T47D (cell line): ENCODE results near the gene PSMB7.

Experiments
- DNase-seq, 2 experiments: peaks; one replicate each; pipeline versions ENCODE4 v3.0.0 to v3.0.0-alpha.2; 2011 to 2012; ENCODE audit warnings: low read depth in 1 of 2, low spot score in 1 of 2
- JUND ChIP-seq: IDR thresholded peaks from 2 replicates; pipeline ENCODE4 v1.6.1; 2012; ENCODE audit warnings: low read depth
- in situ Hi-C: cut with HindIII; loops from 2 replicates; pipeline ENCODE4 v1.10.0; 2016; ENCODE audit warnings: low sequenced_read_pairs, low pct_unique_long_range_greater_than_20kb

The PSMB7 gene

DNA sequence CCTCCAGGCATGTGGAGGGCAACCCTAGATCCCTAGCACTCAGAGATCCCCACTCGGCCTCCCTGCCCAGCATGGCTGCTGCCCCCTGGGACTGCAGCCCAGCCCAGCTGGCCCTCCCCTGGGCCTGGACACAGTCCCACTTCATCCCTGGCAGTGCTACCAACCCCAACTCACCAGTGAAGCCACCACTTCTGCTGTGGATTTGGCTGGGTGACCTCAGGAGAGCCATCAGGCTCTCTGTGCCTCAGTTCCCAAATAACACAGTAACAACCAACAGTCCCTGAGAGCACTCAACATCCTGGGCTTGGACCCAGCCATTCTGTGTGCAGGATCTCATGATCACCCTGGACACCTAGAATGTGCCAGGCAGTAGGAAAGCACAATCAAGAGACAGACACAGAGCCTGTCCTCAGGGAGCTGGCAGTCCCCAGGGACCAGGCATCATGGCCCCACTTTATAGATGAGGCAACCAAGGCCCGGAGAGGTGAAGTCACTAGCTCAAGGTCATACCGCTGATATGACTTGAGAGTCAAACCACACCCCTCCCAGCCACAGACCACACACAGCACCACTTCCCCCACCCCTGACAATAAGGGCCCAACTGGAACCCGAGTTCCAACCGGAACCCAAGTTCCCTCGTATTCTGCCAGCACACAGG is 4.7 kb upstream of the PSMB7 start:
- no peak for DNase-seq
- no peak for TF ChIP-seq JUND
- in situ Hi-C loops = no loop called here

DNA sequence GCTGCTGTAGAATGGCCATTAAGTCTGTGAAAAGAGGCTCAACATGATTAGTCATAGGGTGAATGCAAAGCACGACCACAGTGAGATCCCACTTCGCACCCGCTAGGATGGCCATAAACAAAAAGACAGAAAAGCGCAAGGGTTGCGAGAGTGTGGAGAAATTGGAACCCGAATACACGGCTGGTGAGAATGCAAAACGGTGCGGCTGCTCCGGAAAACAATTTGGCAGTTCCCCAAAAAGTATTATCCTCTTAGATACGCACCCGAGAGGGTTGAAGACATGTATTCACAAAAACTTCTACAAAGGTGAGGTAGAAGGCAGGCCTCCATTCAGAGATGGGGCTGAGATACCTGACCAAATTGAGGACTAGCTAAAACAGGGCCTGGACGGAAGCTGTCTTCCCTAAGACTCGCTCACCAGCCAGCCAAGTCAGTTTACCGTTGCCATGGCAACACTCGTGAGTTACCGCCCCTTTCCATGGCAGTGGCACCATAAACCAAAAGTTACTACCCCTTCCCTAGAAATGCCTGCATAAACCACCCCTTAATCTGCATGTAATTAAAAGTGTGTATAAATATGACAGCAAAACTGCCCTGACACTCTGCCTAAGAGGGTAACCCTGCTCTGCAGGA is 726 bp upstream of the PSMB7 start:
- peak in 1 of 2 experiments; percentile 29 for DNase-seq
- TF ChIP-seq JUND = no peak
- in situ Hi-C loops = no loop called here

DNA sequence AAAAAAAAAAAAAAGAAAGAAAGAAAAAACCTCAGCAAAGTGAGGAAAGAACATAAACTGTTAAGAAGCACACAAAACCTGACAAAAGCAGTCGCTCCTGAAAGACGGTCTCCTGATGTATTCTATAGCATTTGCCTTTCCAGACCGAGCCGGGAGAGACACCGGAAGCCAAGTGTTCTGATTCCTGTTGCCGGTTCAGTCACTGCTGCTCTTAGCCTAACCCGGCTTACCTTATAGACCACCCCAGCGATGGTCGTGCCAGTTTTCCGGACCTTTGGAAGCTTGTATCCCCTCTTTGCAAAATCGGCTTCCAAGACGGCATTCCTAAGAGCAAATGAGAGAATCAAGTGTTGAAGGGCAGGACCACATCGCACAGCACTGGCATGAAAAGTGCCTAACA is 630 bp downstream of the PSMB7 start:
- no peak for DNase-seq
- in situ Hi-C loops = no loop called here
- no peak for TF ChIP-seq JUND

DNA sequence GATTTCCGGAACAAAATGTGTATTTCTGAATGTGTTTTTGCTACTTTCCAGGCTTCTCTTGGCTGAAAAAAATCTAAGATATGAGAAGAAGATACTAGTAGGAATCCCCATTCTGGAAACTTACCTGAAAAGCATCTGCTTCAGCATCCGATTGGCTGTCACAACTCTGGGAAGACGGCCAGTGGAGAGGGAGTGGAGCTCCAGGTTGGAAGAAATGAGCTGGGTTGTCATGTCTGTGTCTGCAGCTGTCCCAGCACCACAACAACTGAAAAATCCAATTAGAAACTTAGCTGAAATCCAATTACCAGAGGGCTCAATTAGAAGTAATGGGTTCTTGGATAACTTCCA is 3.0 kb downstream of the PSMB7 start:
- in situ Hi-C loops = no loop called here
- TF ChIP-seq JUND = no peak
- no peak for DNase-seq

DNA sequence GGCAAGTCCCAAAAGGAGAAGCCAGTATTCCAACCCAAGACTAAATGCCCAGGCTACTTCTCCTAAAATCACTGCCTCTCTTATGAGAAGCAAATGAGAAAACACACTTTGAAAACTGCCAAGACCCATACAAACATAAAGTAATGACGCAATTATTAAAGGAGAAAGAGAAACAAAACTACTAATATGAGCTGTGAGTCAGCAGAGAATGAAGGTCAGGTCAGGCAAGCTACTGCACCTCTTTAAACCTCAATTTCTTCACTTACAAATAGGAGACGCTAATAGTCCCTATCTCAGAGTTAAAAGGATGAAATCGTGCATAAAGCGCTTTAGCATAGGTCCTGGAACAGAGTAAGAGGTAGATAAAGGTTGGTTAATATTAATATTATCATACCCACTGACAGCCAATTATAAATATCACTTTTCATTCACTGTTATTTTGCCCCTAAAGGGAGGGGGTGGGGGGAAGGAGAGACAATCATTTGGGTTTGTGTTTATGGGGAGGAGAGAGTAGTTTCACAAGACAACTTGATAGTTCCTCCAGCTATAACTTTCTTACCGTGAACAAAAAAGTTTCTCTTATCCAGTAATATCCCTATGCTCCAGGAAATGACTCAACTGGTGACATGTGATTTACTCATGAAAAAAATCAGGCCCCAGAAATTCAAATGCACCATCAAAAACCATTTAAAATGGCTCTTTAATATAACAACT is 3.6 kb downstream of the PSMB7 start:
- TF ChIP-seq JUND = no peak
- no peak for DNase-seq
- in situ Hi-C loops = no loop called here

DNA sequence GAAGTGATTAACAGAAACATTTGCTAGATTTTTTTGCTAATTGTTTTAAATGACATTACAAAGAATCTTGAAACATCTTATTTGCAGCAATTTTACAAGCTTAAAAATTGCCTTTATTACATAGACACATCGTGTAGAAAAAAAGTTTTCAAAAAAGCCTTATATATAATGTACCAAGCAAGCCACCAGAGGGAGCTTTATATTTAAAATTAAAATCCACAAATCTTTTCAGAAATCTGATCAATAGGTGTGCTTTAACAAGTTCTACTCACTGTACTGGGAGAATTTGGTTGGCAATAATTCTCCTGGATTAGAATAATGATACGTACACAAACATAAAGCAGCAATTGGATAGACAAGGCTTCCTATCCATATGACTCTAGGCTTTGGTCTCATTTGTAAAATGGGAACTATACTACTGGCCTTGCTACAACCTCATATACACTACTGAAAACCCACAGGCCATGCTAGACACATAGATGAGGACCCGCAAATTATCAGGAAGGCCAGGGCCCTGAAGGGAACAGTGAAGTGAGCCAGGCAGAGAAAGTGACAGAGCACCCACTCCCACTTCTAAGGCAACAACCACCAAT is 4.8 kb downstream of the PSMB7 start:
- TF ChIP-seq JUND = no peak
- DNase-seq = no peak
- in situ Hi-C loops = no loop called here

DNA sequence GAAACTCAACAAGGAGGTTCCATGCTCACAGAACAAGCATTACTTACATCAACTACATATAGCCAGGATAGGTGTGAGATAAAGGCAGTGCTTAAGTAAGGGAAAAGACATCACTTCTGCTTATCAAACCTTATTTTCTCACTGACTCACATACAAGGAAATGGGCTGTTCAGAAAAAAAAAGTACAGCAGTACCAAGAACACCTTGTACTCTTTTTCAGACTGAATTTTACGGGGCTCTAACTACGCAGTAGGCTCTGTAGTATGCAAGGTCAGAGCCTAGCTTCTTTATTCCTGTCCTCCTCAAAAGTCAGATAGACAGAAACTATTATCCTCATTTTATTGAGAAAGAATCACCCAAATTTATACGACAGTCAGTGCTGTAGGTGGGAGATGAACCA is 5.8 kb downstream of the PSMB7 start:
- TF ChIP-seq JUND = no peak
- in situ Hi-C loops = no loop called here
- no peak for DNase-seq

DNA sequence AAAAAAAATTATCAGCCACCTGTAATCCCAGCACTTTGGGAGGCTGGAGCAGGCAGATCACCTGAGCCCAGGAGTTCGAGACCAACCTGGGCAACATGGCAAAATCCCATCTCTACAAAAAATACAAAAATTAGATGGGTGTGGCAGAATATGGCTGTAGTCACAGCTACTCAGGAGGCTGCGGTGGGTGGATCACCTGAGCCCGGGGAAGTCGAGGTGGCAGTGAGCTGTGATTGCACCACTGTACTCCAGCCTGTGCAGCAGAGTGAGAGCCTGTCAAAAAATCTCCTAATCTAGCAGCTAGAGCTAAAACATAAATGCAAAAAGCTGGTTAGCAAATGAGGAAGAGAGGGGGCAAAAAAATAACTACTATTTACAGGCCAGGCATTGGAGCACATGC is 12.0 kb downstream of the PSMB7 start:
- in situ Hi-C loops = no loop called here
- DNase-seq = no peak
- TF ChIP-seq JUND = no peak

DNA sequence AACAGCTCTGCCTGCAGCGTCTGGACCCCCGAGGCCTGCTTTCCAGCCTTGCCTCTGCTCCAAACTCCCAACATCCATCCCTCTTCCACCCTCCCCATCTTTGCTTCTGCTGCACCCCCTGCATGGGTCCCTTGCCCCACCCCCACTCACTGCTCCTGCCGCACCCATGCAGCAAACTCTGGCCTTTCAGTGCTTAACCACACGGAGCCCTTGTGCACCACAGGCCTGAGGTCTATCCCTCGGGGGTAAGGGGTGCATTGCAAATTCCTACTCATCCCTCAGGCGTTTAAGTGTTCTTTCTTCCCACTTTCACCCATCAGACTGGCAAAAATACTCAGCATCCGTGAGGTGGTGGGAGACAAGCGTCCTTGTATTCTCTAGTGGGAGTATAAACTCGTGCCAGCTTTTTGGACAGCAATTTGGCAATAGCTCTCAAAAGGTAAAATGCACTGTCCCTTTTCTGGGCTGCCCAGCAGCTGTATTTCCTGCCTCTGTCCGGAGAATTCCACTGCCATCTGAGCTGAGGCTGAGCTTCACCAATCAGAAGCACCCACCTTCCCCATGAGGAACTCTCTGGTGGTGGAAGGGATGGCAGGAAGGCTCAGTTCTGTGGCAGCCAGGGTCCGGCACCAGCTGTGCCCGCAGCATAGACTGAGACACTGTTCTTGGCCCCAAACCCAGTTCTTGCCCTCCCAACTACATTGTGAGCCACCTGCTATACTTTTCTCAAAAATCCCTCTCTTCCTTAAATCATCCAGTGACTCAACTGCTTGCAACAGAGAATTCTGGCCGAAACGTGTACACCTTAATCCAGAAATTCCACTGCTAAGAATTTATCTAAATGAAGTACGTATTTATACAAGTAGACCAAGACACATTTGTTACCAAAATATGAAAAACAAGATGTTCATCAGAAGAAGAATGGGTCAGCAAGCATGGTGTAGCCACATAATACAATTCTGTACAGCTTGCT is 15.0 kb downstream of the PSMB7 start:
- in situ Hi-C loops = no loop called here
- no peak for TF ChIP-seq JUND
- DNase-seq = no peak

DNA sequence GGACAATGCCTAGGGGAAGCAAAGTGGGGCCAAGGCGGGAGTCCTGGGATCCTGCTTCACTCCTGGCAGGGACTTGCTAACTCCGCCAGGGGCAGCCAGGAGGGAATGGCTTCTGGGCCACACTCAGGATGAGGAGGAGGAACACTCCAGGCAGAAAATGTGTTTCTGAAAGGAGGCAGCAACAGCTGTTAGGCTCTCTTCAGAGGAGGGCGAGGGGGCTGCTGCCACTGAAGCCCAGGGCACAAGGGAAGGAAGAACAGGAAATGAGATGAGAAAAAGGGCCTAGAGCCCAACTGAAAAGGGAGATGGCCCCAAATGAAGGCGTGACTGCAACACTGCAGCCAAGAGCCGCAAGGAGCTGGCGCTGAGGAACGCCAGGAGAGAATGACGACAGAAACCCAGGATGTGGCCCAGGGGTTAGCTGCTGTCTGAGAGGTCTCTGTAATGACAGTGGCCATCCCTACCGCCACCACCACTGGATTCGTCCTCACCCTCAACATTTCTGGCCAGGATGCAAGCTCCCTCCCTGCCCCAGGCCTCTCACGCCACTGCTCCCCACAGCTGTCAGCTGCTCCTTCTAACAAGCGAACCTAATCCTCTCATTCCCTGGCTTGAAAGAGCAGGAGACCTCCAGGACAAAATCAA is 15.8 kb downstream of the PSMB7 start:
- in situ Hi-C loops = no loop called here
- DNase-seq = no peak
- TF ChIP-seq JUND = no peak

DNA sequence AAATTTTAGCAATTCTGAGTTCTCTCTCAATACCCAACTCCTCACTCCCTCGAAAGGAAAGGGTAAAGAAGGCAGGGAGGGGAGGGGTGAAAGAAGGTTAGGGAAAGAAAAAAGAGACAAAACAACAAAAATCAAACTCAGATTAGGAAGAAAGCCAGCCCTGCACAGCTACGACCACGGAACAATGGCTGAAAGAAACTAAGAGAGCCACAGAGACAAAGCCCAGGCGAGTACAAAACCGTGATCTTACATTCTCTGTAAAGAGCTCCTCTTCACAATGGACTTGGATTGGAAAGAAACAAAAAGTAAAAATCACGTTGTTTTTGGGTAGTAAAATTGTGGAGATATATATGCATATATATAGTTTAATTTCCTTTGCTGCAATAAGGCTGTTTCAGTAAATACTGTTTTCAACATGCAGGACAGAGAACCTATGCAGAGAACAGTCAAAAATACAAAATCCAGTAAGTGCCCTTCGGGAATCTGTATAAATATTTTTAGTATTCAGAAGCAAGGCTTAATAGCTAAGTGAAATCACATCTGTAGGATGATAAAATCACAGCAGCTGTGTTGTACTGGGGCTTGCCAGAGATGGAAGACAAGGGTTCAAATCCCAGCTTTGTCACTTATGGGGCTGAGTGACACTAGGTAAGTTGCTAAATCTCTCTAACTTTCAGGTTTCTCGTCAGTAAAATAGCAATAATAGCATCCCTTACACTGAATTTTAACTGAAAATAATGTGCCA is 16.9 kb downstream of the PSMB7 start:
- in situ Hi-C loops = no loop called here
- TF ChIP-seq JUND = no peak
- no peak for DNase-seq

DNA sequence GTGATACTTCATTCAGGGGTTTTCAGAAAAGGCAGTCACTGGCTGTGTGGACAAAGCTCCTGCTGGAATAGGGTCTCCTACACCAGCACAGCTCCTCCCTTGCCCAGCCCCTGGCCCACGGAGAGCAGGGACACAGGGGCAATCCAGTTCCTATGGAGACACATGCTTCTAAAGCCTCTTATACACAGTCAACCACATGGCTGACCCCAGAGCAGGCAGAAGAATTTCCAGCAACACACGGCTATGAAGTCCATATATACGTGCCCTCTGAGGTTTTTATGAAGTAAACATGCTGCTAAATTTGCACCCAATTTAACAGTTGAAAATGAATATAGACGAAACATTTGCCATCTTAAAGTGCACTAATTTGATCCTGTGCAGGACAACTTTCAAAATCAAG is 19.4 kb downstream of the PSMB7 start:
- in situ Hi-C loops = no loop called here
- no peak for TF ChIP-seq JUND
- DNase-seq = no peak
